Activated CD4-positive, alpha-beta T cell treated with anti-CD3 and anti-CD28 coated beads for 36 hours (primary cell): ENCODE data around the gene C13orf46. TPM values are rescaled to one million over a fixed set of nuclear protein-coding genes. Genes with fewer than 3 reads are reported as not detected.
"Not testable (repeated sequence)": the region's sequence is repeated elsewhere in the genome, so short reads cannot be mapped to it uniquely, and the experiment has no call there.

ENCODE experiments used
- ATAC-seq: fragments of 200-7000 bp; cut with Tn5 transposase; one replicate; pipeline ENCODE4 v1.10.0; 2021; ENCODE audit warnings: mild to moderate bottlenecking, moderate library complexity
- CTCF ChIA-PET: fragments of 350-600 bp; sonication (Branson Sonifier 250); formaldehyde crosslinking; loops from one replicate; lab custom pipeline; 2021; ENCODE audit warnings: antibody characterized with exemption; lab: Charles Lee
- POLR2A ChIA-PET: fragments of 350-600 bp; sonication (Branson Sonifier 250); formaldehyde crosslinking; loops from one replicate; lab custom pipeline; 2021; ENCODE audit warnings: antibody characterized with exemption, inconsistent platforms; lab: Charles Lee
- DNase-seq: peaks from one replicate; pipeline ENCODE4 v3.0.0-alpha.2; 2020
- H3K27ac Mint-ChIP-seq: one replicate; pipeline ENCODE4 v1.8.0; 2021; ENCODE audit warnings: mixed read lengths
- H3K27me3 Mint-ChIP-seq: one replicate; pipeline ENCODE4 v1.8.0; 2021; ENCODE audit warnings: mixed read lengths
- H3K36me3 Mint-ChIP-seq: one replicate; pipeline ENCODE4 v1.8.0; 2021; ENCODE audit warnings: low read depth, mixed read lengths
- H3K4me1 Mint-ChIP-seq: one replicate; pipeline ENCODE4 v1.8.0; 2021; ENCODE audit warnings: mixed read lengths
- H3K4me3 Mint-ChIP-seq: one replicate; pipeline ENCODE4 v1.8.0; 2021; ENCODE audit warnings: mild to moderate bottlenecking, moderate library complexity, mixed read lengths
- H3K9me3 Mint-ChIP-seq: one replicate; pipeline ENCODE4 v1.8.0; 2021; ENCODE audit warnings: low read depth, mixed read lengths
- intact Hi-C, 2 experiments: fragments of 100-400 bp; cut with DNase I in 1 of 2; cut with micrococcal nuclease in 1 of 2; formaldehyde crosslinking; loops; one replicate each; pipeline versions ENCODE4 v1.14.2 to v1.15.1; 2022 to 2024; cut with DNase I, micrococcal nuclease
- total RNA-seq, 2 experiments: library from RNA; stranded (reverse); gene quantifications; one replicate each; pipeline ENCODE4 v1.2.3, GENCODE V29; 2021

C13orf46 gene
- total RNA-seq, 2 experiments from 2014 or later, result 1.6 to 2.2 TPM

- H3K27ac Mint-ChIP-seq, H3K36me3 Mint-ChIP-seq, H3K4me3 Mint-ChIP-seq, CTCF ChIA-PET, H3K9me3 Mint-ChIP-seq, intact Hi-C loops, POLR2A ChIA-PET, H3K4me1 Mint-ChIP-seq: not testable (repeated sequence)
- DNase-seq, result peak; percentile 17
- peak; percentile 30 for ATAC-seq
- peaks cover 43% of the 10 kb centered on the region for H3K27me3 Mint-ChIP-seq
Measured at GRCh38 chr13:113913408-113913807, 60.5 kb downstream of the C13orf46 start.

GRCh38 chr13:113912596-113912995 lies 61.3 kb downstream of the C13orf46 start:
- no peak for ATAC-seq
- POLR2A ChIA-PET, result no interaction called here
- no peaks in the 10 kb centered on the region for H3K36me3 Mint-ChIP-seq
- no peak overlapping the region for H3K4me3 Mint-ChIP-seq
- no peak overlapping the region for H3K27ac Mint-ChIP-seq
- peaks cover 47% of the 10 kb centered on the region for H3K27me3 Mint-ChIP-seq
- CTCF ChIA-PET, result interaction anchor here (1.2 kb wide), 1 partner anchor 12 kb away, joined by 3 read pairs; no protein-coding TSS in a partner anchor
- H3K4me1 Mint-ChIP-seq, result peaks cover 9% of the 10 kb centered on the region
- no peaks in the 10 kb centered on the region for H3K9me3 Mint-ChIP-seq
- no peak for DNase-seq
- intact Hi-C loops, result no loop called here

- peaks cover 30% of the 10 kb centered on the region for H3K27me3 Mint-ChIP-seq
- CTCF ChIA-PET, result interaction anchor here (0.6 kb wide), 1 partner anchor 184 kb away, joined by 3 read pairs; no protein-coding TSS in a partner anchor
- DNase-seq, result no peak
Measured at GRCh38 chr13:113907635-113908617, 66.0 kb downstream of the C13orf46 start.

GRCh38 chr13:113906571-113906970 lies 67.3 kb downstream of the C13orf46 start:
- H3K36me3 Mint-ChIP-seq, result no peaks in the 10 kb centered on the region
- ATAC-seq, result no peak
- no peak overlapping the region for H3K4me3 Mint-ChIP-seq
- no peak overlapping the region for H3K27ac Mint-ChIP-seq
- no peaks in the 10 kb centered on the region for H3K9me3 Mint-ChIP-seq
- DNase-seq, result no peak
- peaks cover 22% of the 10 kb centered on the region for H3K27me3 Mint-ChIP-seq
- peaks cover 4% of the 10 kb centered on the region for H3K4me1 Mint-ChIP-seq
- POLR2A ChIA-PET, result no interaction called here
- CTCF ChIA-PET, result interaction anchor here (1.0 kb wide), 1 partner anchor 16 kb away, joined by 4 read pairs; no protein-coding TSS in a partner anchor
- intact Hi-C loops, result no loop called here

More at GRCh38 chr13:113907635-113908617, 66.0 kb downstream of the C13orf46 start:
- H3K27ac Mint-ChIP-seq, result no peak overlapping the region
- no peak overlapping the region for H3K4me3 Mint-ChIP-seq
- no peak for ATAC-seq
- intact Hi-C loops, result no loop called here
- H3K36me3 Mint-ChIP-seq, result no peaks in the 10 kb centered on the region
- no peaks in the 10 kb centered on the region for H3K9me3 Mint-ChIP-seq
- POLR2A ChIA-PET, result interaction anchor here (0.7 kb wide), 1 partner anchor 433 kb away, joined by 6 read pairs; no protein-coding TSS in a partner anchor
- H3K4me1 Mint-ChIP-seq, result peaks cover 4% of the 10 kb centered on the region

GRCh38 chr13:113905942-113906341 lies 67.9 kb downstream of the C13orf46 start:
- H3K27me3 Mint-ChIP-seq, result peaks cover 18% of the 10 kb centered on the region
- DNase-seq (no peak), ATAC-seq (no peak)
- CTCF ChIA-PET, result no interaction called here
- H3K36me3 Mint-ChIP-seq, result no peaks in the 10 kb centered on the region
- POLR2A ChIA-PET, result no interaction called here
- no peak overlapping the region for H3K4me3 Mint-ChIP-seq
- peaks cover 4% of the 10 kb centered on the region for H3K4me1 Mint-ChIP-seq
- no peaks in the 10 kb centered on the region for H3K9me3 Mint-ChIP-seq
- intact Hi-C loops, result loop anchor here in 1 of 2 experiments (2.0 kb wide), 1 partner anchor 89 kb away; no protein-coding TSS in a partner anchor
- H3K27ac Mint-ChIP-seq, result no peak overlapping the region

- H3K4me3 Mint-ChIP-seq, result no peak overlapping the region
- H3K4me1 Mint-ChIP-seq, result peaks cover 4% of the 10 kb centered on the region
- POLR2A ChIA-PET, result no interaction called here
- DNase-seq, result no peak
- no peaks in the 10 kb centered on the region for H3K36me3 Mint-ChIP-seq
- peaks cover 13% of the 10 kb centered on the region for H3K27me3 Mint-ChIP-seq
- no peak for ATAC-seq
- H3K9me3 Mint-ChIP-seq, result no peaks in the 10 kb centered on the region
- CTCF ChIA-PET, result no interaction called here
- intact Hi-C loops, result loop anchor here in 1 of 2 experiments (2.0 kb wide), 1 partner anchor 88 kb away; no protein-coding TSS in a partner anchor
- no peak overlapping the region for H3K27ac Mint-ChIP-seq
Measured at GRCh38 chr13:113905018-113905417, 68.9 kb downstream of the C13orf46 start.

- H3K27me3 Mint-ChIP-seq, result peaks cover 13% of the 10 kb centered on the region
- no peaks in the 10 kb centered on the region for H3K9me3 Mint-ChIP-seq
- H3K27ac Mint-ChIP-seq, result no peak overlapping the region
- POLR2A ChIA-PET, result no interaction called here
- CTCF ChIA-PET, result no interaction called here
- intact Hi-C loops, result loop anchor here in 1 of 2 experiments (2.0 kb wide), 1 partner anchor 88 kb away; no protein-coding TSS in a partner anchor
- H3K4me1 Mint-ChIP-seq, result peaks cover 4% of the 10 kb centered on the region
- DNase-seq (peak; percentile 58), ATAC-seq (peak; percentile 58)
- H3K36me3 Mint-ChIP-seq, result no peaks in the 10 kb centered on the region
- H3K4me3 Mint-ChIP-seq, result no peak overlapping the region
Measured at GRCh38 chr13:113904411-113904810, 69.5 kb downstream of the C13orf46 start.

- ATAC-seq (no peak), DNase-seq (no peak)
- intact Hi-C loops, result loop anchor here in 1 of 2 experiments (2.0 kb wide), 1 partner anchor 87 kb away; no protein-coding TSS in a partner anchor
- H3K9me3 Mint-ChIP-seq, result no peaks in the 10 kb centered on the region
- POLR2A ChIA-PET, result no interaction called here
- CTCF ChIA-PET, result no interaction called here
- H3K27ac Mint-ChIP-seq, result no peak overlapping the region
- H3K27me3 Mint-ChIP-seq, result peaks cover 9% of the 10 kb centered on the region
- H3K4me1 Mint-ChIP-seq, result peaks cover 4% of the 10 kb centered on the region
- H3K36me3 Mint-ChIP-seq, result no peaks in the 10 kb centered on the region
- no peak overlapping the region for H3K4me3 Mint-ChIP-seq
Measured at GRCh38 chr13:113903912-113904311, 70.0 kb downstream of the C13orf46 start.

Other genes starting within 250 kb of the C13orf46 start
- 1 to 10 TPM in 1 of 2 experiments, under 1 TPM in 1; 0.74 to 1.3 TPM for gene TMEM255B, start 214.8 kb downstream of the C13orf46 start, total RNA-seq
- gene GAS6, start 110.0 kb downstream of the C13orf46 start, total RNA-seq, result under 1 TPM; 0.54 to 0.73 TPM
- gene RASA3, start 158.5 kb upstream of the C13orf46 start, total RNA-seq, result 10 to 100 TPM; 33.0 to 34.7 TPM
- not detected for gene CFAP97D2, start 205.2 kb upstream of the C13orf46 start, total RNA-seq